ENCODE results near the gene PLGLB1. TPM values are rescaled to one million over a fixed set of nuclear protein-coding genes. Genes with fewer than 3 reads are reported as not detected.
"Not testable (repeated sequence)": the region's sequence is repeated elsewhere in the genome, so short reads cannot be mapped to it uniquely, and the experiment has no call there.

Gene PLGLB1
- 3.2 TPM in 1 of 2 replicates, not detected in the other for total RNA-seq

DNA sequence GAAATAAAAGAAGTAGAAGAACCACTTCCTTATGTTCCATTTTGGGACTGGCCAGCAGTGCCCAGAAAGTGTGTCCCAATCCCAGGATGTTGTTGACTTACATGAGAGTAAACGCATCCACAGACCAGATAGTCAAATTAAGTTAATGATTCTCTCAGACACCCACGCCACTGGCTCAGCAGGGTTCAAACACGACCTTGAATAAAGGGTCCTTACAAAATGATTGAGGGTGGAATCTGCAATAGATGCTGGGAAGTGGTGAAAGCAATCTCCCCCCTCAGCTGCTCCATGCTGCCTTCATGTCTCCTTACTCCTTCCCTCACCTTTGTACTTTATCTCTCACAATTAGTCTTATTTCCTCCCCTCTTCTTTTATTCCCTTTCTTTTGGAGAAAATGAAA lies at the start of gene PLGLB1:
PLGLB1 (minus strand) TSS at position 101 of the 400 bp plus-strand sequence; CDS start at position 40, 61 bp downstream.
- intact Hi-C loops (cut with micrococcal nuclease) = not testable (repeated sequence)

- intact Hi-C loops (cut with micrococcal nuclease) = not testable (repeated sequence)
Measured at GRCh38 chr2:87064305-87064704, 42.7 kb upstream of the PLGLB1 start.

GRCh38 chr2:87063431-87063830 lies 41.8 kb upstream of the PLGLB1 start:
- intact Hi-C loops (cut with micrococcal nuclease) = not testable (repeated sequence)

DNA sequence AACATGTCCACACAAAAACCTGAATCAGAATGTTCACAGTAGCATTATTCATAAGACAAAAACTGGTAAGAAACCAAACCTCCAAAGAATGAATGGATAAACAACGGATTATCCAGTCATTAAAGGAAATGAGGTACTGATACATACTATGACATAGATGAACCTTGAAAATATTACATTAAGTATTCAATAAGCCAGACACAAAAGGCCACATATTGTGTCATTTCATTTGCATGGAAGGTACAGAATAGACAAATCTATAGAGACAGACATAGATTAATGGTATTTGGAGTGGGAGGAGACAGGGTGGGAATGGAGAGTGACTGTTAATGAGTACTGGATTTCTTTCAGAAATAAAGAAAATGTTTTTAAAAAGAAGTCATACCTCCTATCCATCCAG lies 39.9 kb upstream of the PLGLB1 start:
- intact Hi-C loops (cut with micrococcal nuclease) = not testable (repeated sequence)

- intact Hi-C loops (cut with micrococcal nuclease) = not testable (repeated sequence)
Measured at GRCh38 chr2:87057606-87058005, 36.0 kb upstream of the PLGLB1 start.

DNA sequence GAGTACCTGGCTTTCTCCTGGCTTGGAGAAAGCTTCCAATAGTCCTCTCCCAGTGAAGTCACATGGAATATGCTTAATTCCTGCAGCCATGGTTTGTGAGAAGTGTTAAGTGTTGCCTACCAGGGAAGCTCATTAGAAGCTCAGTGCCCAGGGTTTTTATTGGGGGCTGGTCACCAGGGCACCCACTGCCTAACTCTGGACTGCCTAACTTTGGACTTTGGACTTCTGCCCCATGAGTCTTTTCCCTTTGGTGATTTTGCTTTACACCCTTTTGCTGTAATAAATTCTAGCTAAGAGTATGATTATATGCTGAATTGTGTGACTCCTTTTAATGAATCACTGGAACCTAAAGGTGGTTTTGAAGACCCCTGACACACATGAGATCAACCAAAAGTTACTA lies 35.2 kb upstream of the PLGLB1 start:
- intact Hi-C loops (cut with micrococcal nuclease) = not testable (repeated sequence)

DNA sequence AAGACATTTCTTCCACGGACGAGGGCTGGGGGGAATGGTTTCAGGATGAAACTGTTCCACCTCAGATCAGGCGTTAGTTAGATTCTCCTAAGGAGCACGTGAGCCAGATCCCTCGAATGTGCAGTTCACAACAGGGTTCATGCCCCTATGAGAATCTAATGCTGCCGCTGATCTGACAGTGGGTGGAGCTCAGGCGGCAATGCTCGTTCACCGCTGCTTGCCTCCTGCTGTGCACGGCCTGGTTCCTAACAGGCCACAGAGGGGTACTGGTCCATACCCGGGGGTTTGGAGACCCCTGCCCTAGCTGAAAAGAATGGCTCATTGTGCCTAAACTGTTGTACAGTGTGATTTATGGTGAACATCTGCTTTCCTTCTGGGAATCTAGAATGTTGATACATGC lies 34.8 kb upstream of the PLGLB1 start:
- intact Hi-C loops (cut with micrococcal nuclease) = not testable (repeated sequence)

DNA sequence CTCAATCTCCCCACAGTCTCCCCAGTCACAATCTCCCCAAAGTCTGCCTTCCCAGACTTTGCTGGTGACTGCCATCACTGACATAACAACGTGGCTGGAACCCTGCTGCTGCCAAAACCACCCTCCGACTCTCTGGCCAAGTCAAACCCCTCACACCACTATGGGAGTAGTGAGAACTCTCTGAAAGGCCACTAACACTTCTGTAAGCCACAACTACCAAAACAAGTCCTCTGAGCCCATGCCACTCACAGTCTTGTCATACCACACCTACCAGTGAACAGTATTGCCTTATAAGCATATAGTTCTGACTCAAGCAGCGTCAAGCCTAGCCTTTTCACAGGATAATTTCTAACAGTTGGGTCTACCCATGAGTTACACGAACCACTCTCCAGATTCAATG lies 32.7 kb upstream of the PLGLB1 start:
- intact Hi-C loops (cut with micrococcal nuclease) = not testable (repeated sequence)

DNA sequence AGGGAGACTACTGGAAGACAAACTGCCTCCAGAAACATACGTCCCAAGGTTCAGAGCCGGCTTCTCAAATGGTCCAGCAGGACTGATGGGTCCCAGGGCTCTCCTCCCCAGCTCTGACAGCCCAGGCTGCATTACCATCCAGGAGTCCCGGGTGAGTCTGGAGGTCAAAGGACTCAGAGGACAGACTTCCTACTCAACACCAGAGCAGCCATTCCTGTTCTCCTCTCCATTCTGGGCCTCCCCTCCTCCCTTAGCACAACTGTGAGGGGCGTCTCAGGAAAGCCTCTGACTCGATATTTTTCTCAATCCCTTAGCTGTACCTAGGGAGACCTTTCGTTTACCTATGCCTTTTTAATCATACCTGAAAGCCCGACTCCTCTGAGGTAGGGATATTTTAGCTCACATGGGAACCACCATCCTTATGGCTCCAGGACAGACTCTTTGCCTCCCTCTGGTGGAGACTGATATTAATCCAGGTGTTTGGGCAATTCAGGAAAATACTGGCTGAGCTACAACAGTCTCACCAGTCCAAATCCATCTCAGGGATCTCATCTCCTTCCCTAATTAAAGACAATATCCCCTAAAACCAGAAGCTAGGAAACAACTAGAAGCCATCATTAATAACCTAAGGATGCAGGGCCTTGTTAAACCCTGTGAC lies 19.8 kb upstream of the PLGLB1 start:
- intact Hi-C loops (cut with micrococcal nuclease) = not testable (repeated sequence)

- intact Hi-C loops (cut with micrococcal nuclease) = not testable (repeated sequence)
Measured at GRCh38 chr2:87028607-87029006, 7.0 kb upstream of the PLGLB1 start.

DNA sequence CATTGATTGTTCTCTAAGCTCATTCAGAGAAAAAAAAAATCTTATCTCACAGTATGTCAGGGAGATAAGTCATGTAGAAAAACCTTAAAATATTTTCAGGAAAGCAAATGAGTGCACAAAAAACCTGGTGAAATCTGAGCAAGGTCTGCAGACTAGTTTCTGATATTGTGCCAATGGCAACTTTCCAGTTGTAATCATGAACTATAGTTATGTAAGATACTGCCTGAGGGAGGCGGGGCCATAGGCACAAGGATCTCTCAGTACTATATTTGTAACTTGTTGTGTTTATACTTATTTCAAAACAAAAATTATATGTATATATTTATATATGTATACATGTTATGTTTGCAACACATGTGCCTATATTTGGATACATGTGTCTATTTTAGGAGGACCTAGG lies 5.2 kb upstream of the PLGLB1 start:
- intact Hi-C loops (cut with micrococcal nuclease) = not testable (repeated sequence)

DNA sequence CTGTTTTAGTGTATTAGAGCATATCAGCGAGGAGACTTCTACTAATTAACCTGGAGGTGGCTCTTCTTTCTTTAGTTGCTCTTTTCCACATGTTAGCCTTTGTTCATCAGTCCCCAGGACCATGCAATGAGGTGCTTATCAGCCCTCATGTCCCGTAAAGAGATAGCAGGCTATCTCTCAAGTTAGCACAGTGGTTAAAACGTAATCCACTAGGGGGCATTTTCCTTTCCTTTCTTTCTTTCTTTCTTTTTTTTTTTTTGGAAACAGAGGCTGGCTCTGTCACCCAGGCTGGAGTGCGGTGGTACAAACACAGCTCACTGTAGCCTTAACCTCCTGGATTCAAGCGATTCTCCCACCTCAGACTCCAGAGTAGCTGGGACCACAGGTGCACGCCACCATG lies 4.3 kb upstream of the PLGLB1 start:
- intact Hi-C loops (cut with micrococcal nuclease) = not testable (repeated sequence)

- intact Hi-C loops (cut with micrococcal nuclease) = not testable (repeated sequence)
Measured at GRCh38 chr2:87023988-87024615, 2.5 kb upstream of the PLGLB1 start.

DNA sequence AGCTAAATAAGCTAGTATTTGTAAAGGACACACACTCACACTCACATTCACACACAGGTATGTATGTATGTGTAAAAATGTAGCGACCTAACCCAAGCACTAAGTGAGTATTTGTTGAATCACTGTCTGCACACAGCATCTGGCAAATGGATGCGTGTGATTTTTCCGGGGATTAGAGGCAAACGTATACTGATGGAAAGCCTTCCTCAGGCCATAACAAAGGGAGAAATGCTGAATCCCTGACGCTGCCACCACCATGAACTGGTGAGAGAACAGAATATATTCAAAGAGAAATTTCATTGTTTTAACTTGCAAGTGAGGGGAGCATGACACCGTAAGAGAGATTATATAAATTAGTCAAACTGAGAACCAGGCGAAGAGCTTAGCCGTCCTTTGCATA lies 601 bp downstream of the PLGLB1 start:
- intact Hi-C loops (cut with micrococcal nuclease) = not testable (repeated sequence)

DNA sequence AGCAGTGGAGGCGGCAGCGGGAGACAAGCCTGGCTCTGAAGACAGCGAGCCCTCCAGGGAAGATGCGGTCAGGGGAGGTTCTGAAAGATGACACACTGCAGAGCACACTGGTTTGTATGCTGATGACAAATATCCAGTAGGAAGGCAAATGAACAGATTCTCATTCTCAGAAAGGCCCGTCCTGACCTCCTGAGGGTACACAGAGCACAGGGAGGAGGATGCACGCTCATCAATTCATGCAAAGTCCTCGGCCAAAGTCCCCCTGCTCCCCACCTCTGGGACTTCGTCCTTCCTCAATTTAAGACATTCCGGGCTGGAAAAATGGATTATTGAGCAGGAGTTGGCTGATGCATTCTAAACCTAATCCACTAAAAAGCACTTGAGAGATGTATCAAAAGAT lies 2.6 kb downstream of the PLGLB1 start:
- intact Hi-C loops (cut with micrococcal nuclease) = not testable (repeated sequence)

DNA sequence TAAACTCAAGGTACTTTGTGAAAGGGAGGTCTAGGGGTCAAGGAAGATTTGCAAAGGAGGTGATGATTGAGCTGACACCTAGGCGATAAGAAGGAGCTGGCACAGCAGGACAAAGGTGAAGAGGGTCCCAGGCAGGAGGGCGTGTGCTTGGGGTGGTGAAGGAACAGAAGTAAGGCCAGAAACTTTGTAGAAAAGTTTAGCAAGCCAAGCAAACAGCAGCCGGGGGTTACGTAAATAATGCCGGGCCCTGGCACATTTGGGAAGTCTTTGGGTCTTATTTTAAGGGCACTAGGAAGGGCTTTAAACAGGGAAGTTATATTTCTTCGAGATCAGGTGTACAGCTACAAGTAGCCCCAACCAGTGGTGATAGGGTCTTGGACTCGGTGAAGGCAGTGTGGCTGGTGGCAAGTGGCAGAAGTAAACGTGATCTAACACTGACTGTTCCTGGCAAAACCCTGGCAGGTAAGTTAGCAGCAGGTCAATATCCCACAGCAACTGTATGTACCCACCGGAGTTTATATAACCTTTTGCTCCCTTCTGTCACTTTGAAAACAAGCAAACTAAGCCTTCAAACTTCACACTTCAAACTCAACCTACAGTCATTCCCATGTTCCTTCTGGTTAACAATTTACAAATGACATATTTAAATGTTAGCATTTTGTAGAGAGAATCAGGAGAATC lies 7.0 kb downstream of the PLGLB1 start:
- intact Hi-C loops (cut with micrococcal nuclease) = not testable (repeated sequence)

- intact Hi-C loops (cut with micrococcal nuclease) = not testable (repeated sequence)
Measured at GRCh38 chr2:87004398-87004797, 17.2 kb downstream of the PLGLB1 start.

Other genes with a start within 250 kb of the PLGLB1 start
- 2.4 and 3.2 TPM in 2 replicates for gene CD8A, start 230.9 kb downstream of the PLGLB1 start, total RNA-seq
- 0.68 and 0.80 TPM in 2 replicates for gene CD8B, start 160.0 kb downstream of the PLGLB1 start, total RNA-seq
- gene RGPD1, start 79.7 kb downstream of the PLGLB1 start, total RNA-seq = 0.86 and 2.0 TPM in 2 replicates

Data from T-helper 2 cell treated with Interferon-gamma antibody and Interleukin-4, amounts not matched to agents 100 ng/mL and 5 ng/mL, for 36 hours (primary cell).